ENCODE measurements around the gene EMC10. TPM values are rescaled to one million over a fixed set of nuclear protein-coding genes. Genes with fewer than 3 reads are reported as not detected.

The EMC10 gene
- total RNA-seq, 1 donor from 2014 or later = 97.7 TPM

- intact Hi-C loops (cut with micrococcal nuclease) = no loop called here
- Histone ChIP-seq H3K4me3 (peak overlapping the region; percentile 73), H3K27ac (replicated peaks) (peak overlapping the region; percentile 64), H3K27me3 (ENCODE audit: low read depth) (no peaks in the 10 kb centered on the region), H3K36me3 (peaks cover 40% of the 10 kb centered on the region), H3K9me3 (replicated peaks) (no peaks in the 10 kb centered on the region), H3K4me1 (peaks cover 32% of the 10 kb centered on the region)
- DNase-seq = no peak
- TF ChIP-seq, protein P1, sequence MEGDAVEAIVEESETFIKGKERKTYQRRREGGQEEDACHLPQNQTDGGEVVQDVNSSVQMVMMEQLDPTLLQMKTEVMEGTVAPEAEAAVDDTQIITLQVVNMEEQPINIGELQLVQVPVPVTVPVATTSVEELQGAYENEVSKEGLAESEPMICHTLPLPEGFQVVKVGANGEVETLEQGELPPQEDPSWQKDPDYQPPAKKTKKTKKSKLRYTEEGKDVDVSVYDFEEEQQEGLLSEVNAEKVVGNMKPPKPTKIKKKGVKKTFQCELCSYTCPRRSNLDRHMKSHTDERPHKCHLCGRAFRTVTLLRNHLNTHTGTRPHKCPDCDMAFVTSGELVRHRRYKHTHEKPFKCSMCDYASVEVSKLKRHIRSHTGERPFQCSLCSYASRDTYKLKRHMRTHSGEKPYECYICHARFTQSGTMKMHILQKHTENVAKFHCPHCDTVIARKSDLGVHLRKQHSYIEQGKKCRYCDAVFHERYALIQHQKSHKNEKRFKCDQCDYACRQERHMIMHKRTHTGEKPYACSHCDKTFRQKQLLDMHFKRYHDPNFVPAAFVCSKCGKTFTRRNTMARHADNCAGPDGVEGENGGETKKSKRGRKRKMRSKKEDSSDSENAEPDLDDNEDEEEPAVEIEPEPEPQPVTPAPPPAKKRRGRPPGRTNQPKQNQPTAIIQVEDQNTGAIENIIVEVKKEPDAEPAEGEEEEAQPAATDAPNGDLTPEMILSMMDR (IDR thresholded peaks at IDR 0.05; ENCODE audit: borderline replicate concordance) = no peak
Measured at GRCh38 chr19:50476907-50477238, 566 bp downstream of the EMC10 start.

GRCh38 chr19:50477751-50478515, 1.6 kb downstream of the EMC10 start:
- peaks cover 45% of the 10 kb centered on the region for H3K36me3 ChIP-seq
- H3K4me3 ChIP-seq = peak overlapping the region; percentile 73
- no peak for DNase-seq
- no peak overlapping the region for H3K27ac ChIP-seq (replicated peaks)
- H3K27me3 ChIP-seq (ENCODE audit: low read depth) = no peaks in the 10 kb centered on the region
- TF ChIP-seq, protein P1 (IDR thresholded peaks at IDR 0.05; ENCODE audit: borderline replicate concordance) = no peak
- intact Hi-C loops (cut with micrococcal nuclease) = no loop called here
- peaks cover 36% of the 10 kb centered on the region for H3K4me1 ChIP-seq
- no peaks in the 10 kb centered on the region for H3K9me3 ChIP-seq (replicated peaks)

GRCh38 chr19:50478901-50479715, 2.8 kb downstream of the EMC10 start:
- DNase-seq = no peak
- H3K4me3 ChIP-seq = no peak overlapping the region
- H3K27ac ChIP-seq (replicated peaks) = no peak overlapping the region
- H3K36me3 ChIP-seq = peaks cover 57% of the 10 kb centered on the region
- no peaks in the 10 kb centered on the region for H3K9me3 ChIP-seq (replicated peaks)
- H3K4me1 ChIP-seq = peaks cover 43% of the 10 kb centered on the region
- intact Hi-C loops (cut with micrococcal nuclease) = no loop called here
- TF ChIP-seq, protein P1 (IDR thresholded peaks at IDR 0.05; ENCODE audit: borderline replicate concordance) = peak; percentile 60
- H3K27me3 ChIP-seq (ENCODE audit: low read depth) = no peaks in the 10 kb centered on the region

DNA sequence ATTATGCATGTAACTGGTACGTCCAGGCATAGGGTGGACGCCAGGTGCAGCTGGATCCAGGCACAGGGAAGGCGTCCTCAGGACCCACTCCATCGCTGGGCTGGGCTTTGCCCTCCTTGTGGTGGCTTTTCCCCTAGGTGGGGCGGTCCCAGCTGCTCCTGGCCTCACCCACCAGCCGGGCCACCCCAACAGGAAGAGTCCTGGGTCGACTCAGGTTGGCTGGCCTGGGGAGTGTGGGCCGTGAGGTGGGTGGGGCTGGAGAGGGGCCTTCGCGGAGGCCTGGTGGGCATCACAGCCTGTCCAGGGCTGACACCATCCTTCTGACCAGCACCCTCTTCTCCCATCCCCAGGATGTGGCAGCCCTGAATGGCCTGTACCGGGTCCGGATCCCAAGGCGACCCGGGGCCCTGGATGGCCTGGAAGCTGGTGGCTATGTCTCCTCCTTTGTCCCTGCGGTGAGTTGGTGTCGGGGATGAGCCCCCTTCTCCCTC, 3.5 kb downstream of the EMC10 start:
- no peaks in the 10 kb centered on the region for H3K27me3 ChIP-seq (ENCODE audit: low read depth)
- peaks cover 43% of the 10 kb centered on the region for H3K4me1 ChIP-seq
- no peak for DNase-seq
- H3K36me3 ChIP-seq = peaks cover 57% of the 10 kb centered on the region
- H3K9me3 ChIP-seq (replicated peaks) = no peaks in the 10 kb centered on the region
- TF ChIP-seq, protein P1 (IDR thresholded peaks at IDR 0.05; ENCODE audit: borderline replicate concordance) = no peak
- intact Hi-C loops (cut with micrococcal nuclease) = no loop called here
- no peak overlapping the region for H3K4me3 ChIP-seq
- H3K27ac ChIP-seq (replicated peaks) = no peak overlapping the region

DNA sequence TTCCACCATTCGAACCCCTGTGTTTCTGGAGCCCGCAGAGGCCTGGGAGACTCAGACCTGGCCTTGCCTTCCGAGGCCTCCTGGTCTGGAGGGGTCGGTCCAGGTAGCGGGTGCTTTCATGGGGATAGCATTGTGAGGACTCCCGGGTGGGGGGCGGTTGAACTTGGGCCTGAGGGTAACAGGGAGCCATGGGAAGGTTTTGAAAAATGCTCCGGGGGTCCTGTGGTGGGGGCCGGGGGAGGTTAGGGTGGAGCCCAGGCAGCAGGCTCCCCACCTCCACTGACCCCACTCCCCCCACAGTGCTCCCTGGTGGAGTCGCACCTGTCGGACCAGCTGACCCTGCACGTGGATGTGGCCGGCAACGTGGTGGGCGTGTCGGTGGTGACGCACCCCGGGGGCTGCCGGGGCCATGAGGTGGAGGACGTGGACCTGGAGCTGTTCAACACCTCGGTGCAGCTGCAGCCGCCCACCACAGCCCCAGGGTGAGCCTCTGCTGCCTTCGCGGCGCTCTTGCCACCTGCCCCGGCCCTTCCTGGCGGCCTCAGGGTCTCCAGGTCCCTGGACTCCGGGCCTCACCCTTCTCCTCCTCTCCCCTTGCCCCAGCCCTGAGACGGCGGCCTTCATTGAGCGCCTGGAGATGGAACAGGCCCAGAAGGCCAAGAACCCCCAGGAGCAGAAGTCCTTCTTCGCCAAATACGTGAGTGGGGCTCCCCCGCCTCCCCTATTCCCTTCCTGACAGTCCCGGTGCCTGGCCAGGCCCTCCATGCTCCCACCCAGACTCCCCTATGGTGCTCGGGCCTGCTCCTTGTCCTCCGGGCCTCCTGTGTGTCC, 4.2 kb downstream of the EMC10 start:
- no peak overlapping the region for H3K4me3 ChIP-seq
- no peak for DNase-seq
- TF ChIP-seq, protein P1 (IDR thresholded peaks at IDR 0.05; ENCODE audit: borderline replicate concordance) = no peak
- no peak overlapping the region for H3K27ac ChIP-seq (replicated peaks)
- H3K9me3 ChIP-seq (replicated peaks) = no peaks in the 10 kb centered on the region
- no peaks in the 10 kb centered on the region for H3K27me3 ChIP-seq (ENCODE audit: low read depth)
- intact Hi-C loops (cut with micrococcal nuclease) = no loop called here
- peaks cover 43% of the 10 kb centered on the region for H3K4me1 ChIP-seq
- H3K36me3 ChIP-seq = peaks cover 57% of the 10 kb centered on the region
